GM12891 (cell line): ENCODE data around the gene PARD3.

Experiments
- PAX5 ChIP-seq: IDR thresholded peaks from 2 replicates; pipeline ENCODE4 v1.6.1; 2011; ENCODE audit warnings: low read length, moderate library complexity, mild to moderate bottlenecking; ENCODE audit not compliant: insufficient read depth, severe bottlenecking
- POLR2A ChIP-seq: IDR thresholded peaks from 2 replicates; pipeline ENCODE4 v1.6.1; 2011; ENCODE audit warnings: low read depth, low read length, control low read depth
- POLR2AphosphoS5 ChIP-seq: IDR thresholded peaks from 2 replicates; pipeline ENCODE4 v1.6.1; 2011; ENCODE audit warnings: low read depth, low read length, control low read depth
- POU2F2 ChIP-seq: IDR thresholded peaks from 2 replicates; pipeline ENCODE4 v1.6.1; 2011; ENCODE audit warnings: low read depth, mild to moderate bottlenecking, control low read depth, low read length, moderate library complexity
- TAF1 ChIP-seq: IDR thresholded peaks from 2 replicates; pipeline ENCODE4 v1.6.1; 2011; ENCODE audit warnings: low read depth, low read length, control low read depth

GRCh38 chr10:34163075-34163905, 651.8 kb downstream of the PARD3 start:
- no peak for TF ChIP-seq TAF1
- TF ChIP-seq POLR2AphosphoS5 = no peak
- no peak for TF ChIP-seq POLR2A
- no peak for TF ChIP-seq PAX5
- no peak for TF ChIP-seq POU2F2
